Memory B cell (primary cell): ENCODE data around the gene STK25.

Experiments
- ATAC-seq: fragments of 150-1000 bp; cut with Tn5 transposase; 2 replicates; pipeline ENCODE4 v1.10.0; 2021; ENCODE audit warnings: low read depth, mild to moderate bottlenecking, moderate library complexity
- DNase-seq, 2 donors: peaks; one replicate each; pipeline ENCODE4 v3.0.0; 2022; ENCODE audit warnings: low spot score in 2 of 2
- H3K27ac Mint-ChIP-seq: one replicate; pipeline ENCODE4 v1.8.0; 2022; ENCODE audit warnings: mild to moderate bottlenecking, moderate library complexity, mixed read lengths
- H3K27me3 Mint-ChIP-seq: one replicate; pipeline ENCODE4 v1.8.0; 2022; ENCODE audit warnings: mixed read lengths
- H3K36me3 Mint-ChIP-seq: one replicate; pipeline ENCODE4 v1.8.0; 2022; ENCODE audit warnings: mild to moderate bottlenecking, mixed read lengths
- H3K4me1 Mint-ChIP-seq: one replicate; pipeline ENCODE4 v1.8.0; 2022; ENCODE audit warnings: mixed read lengths
- H3K4me3 Mint-ChIP-seq: one replicate; pipeline ENCODE4 v1.8.0; 2022; ENCODE audit warnings: mild to moderate bottlenecking, moderate library complexity, mixed read lengths
- H3K9me3 Mint-ChIP-seq: one replicate; pipeline ENCODE4 v1.8.0; 2022; ENCODE audit warnings: mixed read lengths

STK25 gene

DNA sequence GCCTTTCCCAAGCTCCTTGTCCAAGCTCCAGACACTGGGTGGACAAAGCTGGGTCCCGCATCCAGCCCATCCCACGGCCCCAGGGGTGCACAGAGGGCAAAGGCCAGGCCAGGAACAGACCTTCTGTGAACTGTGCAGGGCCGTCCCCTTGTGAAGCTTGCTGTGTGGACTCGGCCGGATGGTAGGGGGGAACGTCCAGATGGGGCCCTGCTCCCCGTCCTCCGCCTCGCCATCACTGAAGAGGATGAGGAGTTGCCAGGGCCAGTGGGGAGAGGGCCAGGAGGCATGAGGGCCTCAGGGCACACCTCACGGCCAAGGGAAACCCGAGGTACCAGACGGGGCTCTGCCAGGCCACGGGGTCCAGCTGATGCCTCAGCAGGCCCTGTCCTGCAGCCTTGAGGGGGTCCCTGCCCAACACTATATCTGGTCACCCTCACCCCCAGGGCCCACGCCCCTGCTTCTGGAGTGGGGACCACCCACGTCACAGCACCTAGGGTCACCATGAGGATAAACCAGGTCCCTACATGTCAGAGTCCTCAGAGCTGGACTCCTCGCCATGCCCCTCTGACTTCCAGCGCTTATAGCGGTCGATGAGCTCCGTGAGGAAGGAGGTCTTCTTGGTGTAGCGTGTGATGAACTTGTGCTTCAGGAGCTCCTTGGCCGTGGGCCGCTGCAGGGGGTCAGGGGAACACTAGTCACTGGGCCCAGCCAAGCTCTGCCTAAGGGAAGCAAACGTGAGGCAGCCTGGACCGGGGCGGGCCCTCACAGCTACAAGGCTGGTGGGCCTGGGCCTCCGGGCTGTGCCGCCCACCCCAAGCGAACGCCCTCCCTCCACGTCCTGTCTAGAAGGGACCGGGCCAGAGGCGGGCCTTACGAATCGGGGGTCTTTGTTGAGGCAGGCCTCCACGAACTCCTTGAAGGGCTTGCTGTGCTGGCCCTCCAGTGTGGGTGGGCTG is 10.0 kb downstream of the STK25 start:
- Mint-ChIP-seq H3K4me1 (no peaks in the 10 kb centered on the region), H3K27me3 (no peaks in the 10 kb centered on the region), H3K36me3 (peaks cover 8% of the 10 kb centered on the region), H3K4me3 (no peak overlapping the region), H3K9me3 (no peaks in the 10 kb centered on the region), H3K27ac (no peak overlapping the region)
- DNase-seq (no peak), ATAC-seq (no peak)

DNA sequence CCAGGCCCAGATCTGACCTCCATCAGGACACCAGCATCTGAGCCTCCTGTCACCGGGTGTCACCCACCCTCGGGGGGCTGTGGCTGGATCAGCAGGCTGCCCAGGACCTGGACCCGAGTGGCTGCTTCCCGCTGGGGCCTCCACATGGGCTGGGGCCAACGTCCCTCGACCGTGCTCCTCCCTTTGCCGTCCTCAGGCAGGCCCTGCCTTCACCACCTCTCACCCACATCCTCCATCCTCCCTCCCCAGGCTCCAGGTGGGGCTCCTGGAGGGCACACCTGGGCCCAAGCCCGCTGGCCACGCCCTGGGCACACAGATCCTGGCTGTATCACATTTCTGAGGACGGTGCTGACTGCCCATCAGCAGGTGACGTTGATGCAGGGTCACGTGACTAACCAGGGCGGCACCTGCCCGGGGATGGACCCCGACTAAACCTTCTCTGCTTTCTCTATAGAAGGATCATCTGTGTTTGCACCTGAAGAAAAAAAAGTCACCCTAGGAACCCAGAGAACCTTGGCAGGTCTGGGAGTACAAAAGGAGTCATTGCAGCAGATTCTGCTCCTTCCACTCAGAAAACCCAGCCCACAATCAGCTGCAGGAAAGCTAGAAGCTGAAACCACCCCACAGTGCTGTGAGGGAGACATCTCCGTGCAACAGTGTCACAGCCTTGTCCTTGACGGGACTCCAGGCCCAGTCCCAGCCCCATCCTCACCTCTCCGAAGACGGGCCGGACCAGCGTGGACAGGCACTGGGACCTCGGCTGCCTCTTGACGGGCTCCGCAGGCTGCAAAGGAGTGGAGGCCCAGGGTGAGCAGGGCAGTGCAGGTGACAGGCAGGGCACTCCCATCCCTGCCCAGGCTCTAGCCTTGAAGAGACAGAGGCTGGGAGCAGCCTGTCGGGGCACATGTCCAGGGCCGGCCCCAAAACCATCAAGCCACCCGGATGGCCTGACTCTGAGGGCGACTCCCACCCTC is 11.2 kb downstream of the STK25 start:
- no peaks in the 10 kb centered on the region for H3K9me3 Mint-ChIP-seq
- H3K36me3 Mint-ChIP-seq = peaks cover 8% of the 10 kb centered on the region
- no peaks in the 10 kb centered on the region for H3K27me3 Mint-ChIP-seq
- no peak for ATAC-seq
- DNase-seq = no peak
- H3K4me1 Mint-ChIP-seq = no peaks in the 10 kb centered on the region
- H3K27ac Mint-ChIP-seq = no peak overlapping the region
- H3K4me3 Mint-ChIP-seq = no peak overlapping the region

- ATAC-seq (no peak), DNase-seq (no peak)
- Mint-ChIP-seq H3K27ac (no peak overlapping the region), H3K4me3 (no peak overlapping the region), H3K27me3 (no peaks in the 10 kb centered on the region), H3K9me3 (no peaks in the 10 kb centered on the region), H3K36me3 (peaks cover 8% of the 10 kb centered on the region), H3K4me1 (no peaks in the 10 kb centered on the region)
These were observed 12.2 kb downstream of the STK25 start for GRCh38 chr2:241496003-241496707.

GRCh38 chr2:241495172-241496002 is 13.0 kb downstream of the STK25 start:
- Mint-ChIP-seq H3K36me3 (peaks cover 9% of the 10 kb centered on the region), H3K4me3 (no peak overlapping the region), H3K27ac (no peak overlapping the region), H3K4me1 (no peaks in the 10 kb centered on the region), H3K27me3 (no peaks in the 10 kb centered on the region), H3K9me3 (no peaks in the 10 kb centered on the region)
- ATAC-seq (no peak), DNase-seq (no peak)

DNA sequence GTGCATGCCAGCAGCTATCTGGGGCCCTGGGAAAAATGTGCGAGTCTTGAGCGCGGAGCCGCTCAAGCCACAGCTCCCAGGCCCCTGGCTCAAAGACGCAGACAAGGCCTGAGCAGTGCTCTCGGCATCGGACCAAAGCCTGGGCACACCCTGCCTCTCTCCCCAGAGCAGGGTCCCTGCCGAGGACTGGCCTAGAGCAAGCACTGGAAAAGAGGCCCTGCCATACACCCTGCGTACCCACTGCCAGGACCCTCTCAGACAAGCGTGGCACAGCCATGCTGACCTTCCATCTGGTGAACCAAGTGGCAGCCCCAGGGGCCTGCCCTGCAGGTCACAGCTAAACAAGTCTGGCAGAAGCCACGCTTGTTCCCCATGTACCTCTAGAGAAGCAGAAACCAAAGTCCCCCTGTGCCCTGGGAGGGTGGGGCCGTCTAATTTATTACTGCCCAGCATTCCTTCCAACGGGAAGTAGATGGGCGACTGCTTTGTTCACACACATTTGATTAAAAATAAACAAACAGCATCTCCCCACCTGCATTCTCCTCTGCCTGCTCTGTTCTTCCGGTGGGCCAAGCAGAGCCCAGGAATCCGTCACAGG is 14.0 kb downstream of the STK25 start:
- Mint-ChIP-seq H3K9me3 (no peaks in the 10 kb centered on the region), H3K27ac (no peak overlapping the region), H3K4me1 (no peaks in the 10 kb centered on the region), H3K4me3 (no peak overlapping the region), H3K36me3 (peaks cover 9% of the 10 kb centered on the region), H3K27me3 (no peaks in the 10 kb centered on the region)
- DNase-seq (no peak), ATAC-seq (no peak)

DNA sequence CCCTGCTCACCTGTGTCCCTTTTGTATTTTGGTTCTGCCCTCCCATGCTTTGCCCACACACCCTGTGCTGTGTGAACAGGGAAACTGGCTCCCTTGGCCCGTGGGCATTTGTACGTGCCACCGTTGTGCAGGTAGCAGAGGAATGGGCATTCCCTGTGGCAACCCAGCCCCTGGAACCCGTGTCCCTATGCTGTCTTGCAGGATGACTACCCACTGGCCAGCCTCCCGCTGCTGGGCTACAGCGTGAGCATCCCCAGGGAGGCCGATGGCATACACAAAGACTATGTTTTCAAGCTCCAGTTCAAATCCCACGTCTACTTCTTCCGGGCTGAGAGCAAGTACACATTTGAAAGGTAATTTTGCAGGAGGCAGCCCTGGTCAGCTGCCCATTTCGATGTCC is 15.3 kb downstream of the STK25 start:
- Mint-ChIP-seq H3K9me3 (no peaks in the 10 kb centered on the region), H3K36me3 (peaks cover 9% of the 10 kb centered on the region), H3K27me3 (no peaks in the 10 kb centered on the region), H3K4me3 (no peak overlapping the region), H3K27ac (no peak overlapping the region), H3K4me1 (peaks cover 2% of the 10 kb centered on the region)
- no peak for ATAC-seq
- DNase-seq = no peak

DNA sequence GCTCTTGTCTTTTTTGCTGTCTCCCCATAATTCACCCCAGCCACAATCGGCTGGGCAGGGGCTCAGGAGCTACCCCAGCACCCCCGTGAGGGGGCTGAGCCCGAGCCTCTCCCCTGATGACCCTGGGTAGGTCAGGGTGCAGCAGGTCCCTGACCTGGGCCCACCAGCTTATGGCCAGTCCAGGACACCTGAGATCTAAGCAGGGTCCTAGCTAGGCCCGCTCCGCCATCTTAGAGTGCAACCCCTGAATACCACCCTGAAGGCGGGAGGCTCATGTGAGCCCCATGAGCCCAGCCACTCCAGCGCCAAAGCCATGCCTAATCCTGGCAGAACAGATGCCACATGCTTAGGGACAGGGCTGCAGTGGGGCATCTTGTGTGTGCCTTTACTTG is 16.2 kb downstream of the STK25 start:
- H3K4me1 Mint-ChIP-seq = peaks cover 2% of the 10 kb centered on the region
- no peak overlapping the region for H3K4me3 Mint-ChIP-seq
- peaks cover 9% of the 10 kb centered on the region for H3K36me3 Mint-ChIP-seq
- H3K27me3 Mint-ChIP-seq = no peaks in the 10 kb centered on the region
- H3K9me3 Mint-ChIP-seq = no peaks in the 10 kb centered on the region
- DNase-seq (no peak), ATAC-seq (no peak)
- H3K27ac Mint-ChIP-seq = no peak overlapping the region

- no peak for DNase-seq
- no peak overlapping the region for H3K4me3 Mint-ChIP-seq
- H3K9me3 Mint-ChIP-seq = no peaks in the 10 kb centered on the region
- H3K27me3 Mint-ChIP-seq = no peaks in the 10 kb centered on the region
- H3K36me3 Mint-ChIP-seq = peaks cover 10% of the 10 kb centered on the region
- H3K27ac Mint-ChIP-seq = no peak overlapping the region
- peaks cover 2% of the 10 kb centered on the region for H3K4me1 Mint-ChIP-seq
- no peak for ATAC-seq
These were observed 16.7 kb downstream of the STK25 start for GRCh38 chr2:241491549-241492173.

DNA sequence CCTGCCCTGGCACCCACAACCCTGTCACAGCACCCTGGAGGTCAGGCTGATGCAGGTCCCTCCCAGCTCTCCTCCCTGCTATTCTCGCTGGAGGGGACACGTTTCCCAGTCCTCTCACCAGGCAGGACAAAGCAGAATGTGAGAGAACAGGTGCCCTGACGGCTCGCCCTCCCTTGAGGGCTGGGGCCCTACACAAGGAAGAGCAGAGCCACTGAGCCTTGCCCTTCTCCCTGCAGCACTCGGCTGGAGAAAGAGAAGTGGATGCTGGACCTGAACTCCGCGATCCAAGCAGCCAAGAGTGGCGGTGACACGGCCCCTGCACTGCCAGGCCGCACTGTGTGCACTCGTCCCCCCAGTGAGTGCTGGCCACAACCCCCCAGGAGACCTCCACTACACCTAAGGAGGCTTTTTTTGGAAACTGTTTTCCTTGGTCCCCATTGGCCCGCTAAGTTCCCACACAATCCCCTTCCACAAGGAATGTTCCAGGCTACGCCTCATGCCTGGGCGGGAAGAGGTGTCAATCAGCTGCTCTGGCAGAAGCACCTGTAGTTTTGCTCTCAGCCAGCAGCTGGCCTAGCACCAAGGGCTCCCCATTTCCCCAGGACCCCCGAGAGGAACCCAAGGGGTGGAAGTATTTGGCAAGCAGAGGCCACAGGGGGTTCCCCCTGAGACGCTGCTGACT is 17.4 kb downstream of the STK25 start:
- no peak overlapping the region for H3K4me3 Mint-ChIP-seq
- peak overlapping the region; percentile 8 for H3K27ac Mint-ChIP-seq
- H3K27me3 Mint-ChIP-seq = no peaks in the 10 kb centered on the region
- no peak for ATAC-seq
- no peak for DNase-seq
- peaks cover 10% of the 10 kb centered on the region for H3K36me3 Mint-ChIP-seq
- no peaks in the 10 kb centered on the region for H3K9me3 Mint-ChIP-seq
- H3K4me1 Mint-ChIP-seq = peaks cover 2% of the 10 kb centered on the region

DNA sequence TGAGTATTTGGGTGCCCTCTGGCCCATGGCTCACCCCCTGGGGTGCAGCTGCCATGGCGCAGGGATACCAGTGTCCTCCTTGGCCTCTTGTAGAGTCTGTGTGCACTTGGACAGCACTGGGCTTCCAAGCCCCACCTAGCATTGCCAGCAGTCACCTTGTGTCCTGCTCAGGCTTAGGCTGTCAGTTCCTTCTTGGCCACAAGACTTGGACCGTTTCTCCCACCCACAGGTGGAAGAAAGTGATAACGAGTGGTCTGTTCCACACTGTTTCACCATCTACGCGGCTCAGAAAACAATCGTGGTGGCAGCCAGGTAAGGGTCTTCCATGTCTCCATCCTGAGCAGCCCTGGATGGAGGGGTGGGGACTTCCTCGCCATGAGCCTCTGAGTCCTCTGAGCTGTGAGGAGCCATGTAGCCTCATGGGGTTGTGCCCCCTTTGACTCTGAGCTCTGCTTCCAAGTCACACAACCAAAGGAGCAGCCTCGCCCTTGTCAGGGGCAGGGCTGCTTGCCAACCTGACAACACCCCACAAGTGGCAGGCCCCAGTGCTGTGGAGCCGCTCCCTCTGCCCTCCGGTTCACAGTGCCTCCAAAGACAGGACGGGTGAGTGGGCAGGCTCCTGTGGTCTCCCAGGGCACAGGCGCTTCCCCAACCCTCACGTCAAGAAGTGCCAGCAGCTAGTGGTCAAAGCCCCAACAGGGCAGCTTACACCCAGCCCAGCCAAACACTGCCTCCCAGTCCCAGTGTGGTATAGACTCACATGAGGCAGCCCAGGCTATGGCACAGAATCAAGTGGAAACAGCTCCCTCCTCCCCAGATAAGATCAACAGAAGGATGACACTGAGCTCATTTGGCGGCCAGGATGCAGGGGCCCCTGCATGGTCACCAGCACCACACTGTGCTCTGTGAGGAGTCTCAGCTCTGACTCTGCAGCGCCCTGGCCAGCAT is 18.4 kb downstream of the STK25 start:
- H3K4me3 Mint-ChIP-seq = no peak overlapping the region
- H3K4me1 Mint-ChIP-seq = peaks cover 2% of the 10 kb centered on the region
- H3K27me3 Mint-ChIP-seq = no peaks in the 10 kb centered on the region
- DNase-seq = no peak
- no peak for ATAC-seq
- H3K36me3 Mint-ChIP-seq = peaks cover 10% of the 10 kb centered on the region
- no peak overlapping the region for H3K27ac Mint-ChIP-seq
- no peaks in the 10 kb centered on the region for H3K9me3 Mint-ChIP-seq

GRCh38 chr2:241489088-241489487 is 19.3 kb downstream of the STK25 start:
- H3K36me3 Mint-ChIP-seq = peaks cover 16% of the 10 kb centered on the region
- no peaks in the 10 kb centered on the region for H3K9me3 Mint-ChIP-seq
- no peak for ATAC-seq
- no peak overlapping the region for H3K27ac Mint-ChIP-seq
- H3K27me3 Mint-ChIP-seq = no peaks in the 10 kb centered on the region
- H3K4me1 Mint-ChIP-seq = peaks cover 2% of the 10 kb centered on the region
- DNase-seq = no peak
- no peak overlapping the region for H3K4me3 Mint-ChIP-seq
